AG04450 (cell line): ENCODE measurements around the gene ECE2. TPM values are rescaled to one million over a fixed set of nuclear protein-coding genes. Genes with fewer than 3 reads are reported as not detected.
A peak's percentile ranks its signal among the peaks of the same experiment; 100 is the strongest.

ENCODE experiments used
- CTCF ChIA-PET: fragments of 300-600, 350-600 bp; formaldehyde crosslinking; extraction: SDS; loops from one replicate; lab custom pipeline; 2022; ENCODE audit warnings: antibody characterized with exemption, inconsistent platforms; lab: Charles Lee
- POLR2A ChIA-PET: fragments of 350-600 bp; formaldehyde crosslinking; extraction: SDS; loops from one replicate; lab custom pipeline; 2021; ENCODE audit warnings: antibody characterized with exemption, inconsistent platforms; lab: Yijun Ruan, JAX
- DNase-seq: peaks from one replicate; pipeline ENCODE4 v3.0.0-alpha.2; 2011; ENCODE audit warnings: low read depth, low spot score
- H3K27ac ChIP-seq: one replicate; pipeline ENCODE4 v1.5.1; 2012; ENCODE audit warnings: low read depth, low read length, control low read depth
- H3K27me3 ChIP-seq: one replicate; pipeline ENCODE4 v1.6.0; 2012; ENCODE audit warnings: low read length; ENCODE audit not compliant: control insufficient read depth, insufficient read depth
- H3K4me3 ChIP-seq: 2 replicates; pipeline ENCODE4 v1.5.1; 2011; ENCODE audit warnings: mild to moderate bottlenecking, low read depth, low read length, control low read depth
- H3K9me3 ChIP-seq: 2 replicates; pipeline ENCODE4 v1.5.1; 2012; ENCODE audit warnings: low read length; ENCODE audit not compliant: control insufficient read depth, insufficient read depth
- polyA plus RNA-seq: library from polyadenylated mRNA; depleted of rRNA; stranded (reverse); fragments of >200 nt; gene quantifications from 2 replicates; pipeline ENCODE4 v1.2.3, GENCODE V29; 2011
- TF ChIP-seq, protein P1 (sequence below): IDR thresholded peaks from 2 replicates; pipeline ENCODE4 v1.5.1; 2011; ENCODE audit warnings: low read depth, low read length, control low read depth, inconsistent platforms

Gene ECE2
- polyA plus RNA-seq, 1 experiment: not detected

GRCh38 chr3:184291738-184292445 lies 16.1 kb downstream of the ECE2 start:
- POLR2A ChIA-PET: no interaction called here
- H3K27me3 ChIP-seq: peaks cover 14% of the 10 kb centered on the region
- H3K9me3 ChIP-seq: no peaks in the 10 kb centered on the region
- no peak overlapping the region for H3K4me3 ChIP-seq
- CTCF ChIA-PET: interaction anchor here (0.6 to 1.0 kb wide), 3 partner anchors 28 to 407 kb away, joined by 3 to 12 read pairs (median 3); partner anchors contain the start of gene PARL
- DNase-seq: no peak
- H3K27ac ChIP-seq: no peak overlapping the region
- TF ChIP-seq, protein P1, sequence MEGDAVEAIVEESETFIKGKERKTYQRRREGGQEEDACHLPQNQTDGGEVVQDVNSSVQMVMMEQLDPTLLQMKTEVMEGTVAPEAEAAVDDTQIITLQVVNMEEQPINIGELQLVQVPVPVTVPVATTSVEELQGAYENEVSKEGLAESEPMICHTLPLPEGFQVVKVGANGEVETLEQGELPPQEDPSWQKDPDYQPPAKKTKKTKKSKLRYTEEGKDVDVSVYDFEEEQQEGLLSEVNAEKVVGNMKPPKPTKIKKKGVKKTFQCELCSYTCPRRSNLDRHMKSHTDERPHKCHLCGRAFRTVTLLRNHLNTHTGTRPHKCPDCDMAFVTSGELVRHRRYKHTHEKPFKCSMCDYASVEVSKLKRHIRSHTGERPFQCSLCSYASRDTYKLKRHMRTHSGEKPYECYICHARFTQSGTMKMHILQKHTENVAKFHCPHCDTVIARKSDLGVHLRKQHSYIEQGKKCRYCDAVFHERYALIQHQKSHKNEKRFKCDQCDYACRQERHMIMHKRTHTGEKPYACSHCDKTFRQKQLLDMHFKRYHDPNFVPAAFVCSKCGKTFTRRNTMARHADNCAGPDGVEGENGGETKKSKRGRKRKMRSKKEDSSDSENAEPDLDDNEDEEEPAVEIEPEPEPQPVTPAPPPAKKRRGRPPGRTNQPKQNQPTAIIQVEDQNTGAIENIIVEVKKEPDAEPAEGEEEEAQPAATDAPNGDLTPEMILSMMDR: no peak

GRCh38 chr3:184295771-184296170 lies 19.9 kb downstream of the ECE2 start:
- POLR2A ChIA-PET: no interaction called here
- DNase-seq: no peak
- CTCF ChIA-PET: interaction anchor here (1.0 to 2.1 kb wide), 2 partner anchors 46 to 400 kb away, joined by 3 to 6 read pairs; no protein-coding TSS in a partner anchor
- TF ChIP-seq, protein P1: no peak
- peaks cover 14% of the 10 kb centered on the region for H3K27me3 ChIP-seq
- no peak overlapping the region for H3K27ac ChIP-seq
- no peaks in the 10 kb centered on the region; the same call in 1 of the 2 replicates for H3K9me3 ChIP-seq
- H3K4me3 ChIP-seq: no peak overlapping the region

DNA sequence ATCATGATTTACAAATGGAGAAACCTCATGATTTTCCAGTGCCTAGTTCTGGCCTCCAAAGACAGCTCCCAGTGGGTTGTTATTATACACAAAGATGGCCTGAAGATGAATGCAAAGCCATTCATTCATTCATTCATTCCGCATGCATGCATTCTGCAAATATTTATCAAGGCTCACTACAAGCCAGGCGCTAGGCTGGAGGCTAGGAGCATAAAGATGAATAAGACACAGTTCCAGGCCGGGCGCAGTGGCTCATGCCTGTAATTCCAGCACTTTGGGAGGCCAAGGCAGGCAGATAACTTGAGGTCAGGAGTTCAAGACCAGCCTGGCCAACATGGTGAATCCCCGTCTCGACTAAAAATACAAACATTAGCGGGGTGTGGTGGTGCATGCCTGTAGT lies 20.8 kb downstream of the ECE2 start:
- Histone ChIP-seq H3K9me3 (no peaks in the 10 kb centered on the region; the same call in 1 of the 2 replicates), H3K27me3 (peaks cover 14% of the 10 kb centered on the region), H3K27ac (no peak overlapping the region), H3K4me3 (no peak overlapping the region)
- DNase-seq: no peak
- TF ChIP-seq, protein P1: no peak
- CTCF ChIA-PET: interaction anchor here (1.0 kb wide), 1 partner anchor 47 kb away, joined by 3 read pairs; no protein-coding TSS in a partner anchor
- POLR2A ChIA-PET: no interaction called here

GRCh38 chr3:184298759-184299487 lies 23.1 kb downstream of the ECE2 start, which contains the start of gene PSMD2:
TSS of gene PSMD2 (plus strand) at chr3:184299241. CDS start at chr3:184299267, 26 bp downstream.
- peaks cover 6% of the 10 kb centered on the region for H3K27me3 ChIP-seq
- TF ChIP-seq, protein P1: no peak
- H3K4me3 ChIP-seq: peak within 1 kb of the TSS; percentile 98
- ChIA-PET POLR2A (interaction anchor here (1.8 kb wide), 1 partner anchor 17 kb away, joined by 7 read pairs; no protein-coding TSS in a partner anchor), CTCF (interaction anchor here (0.8 to 1.6 kb wide), 2 partner anchors 9 to 403 kb away, joined by 3 to 4 read pairs; no protein-coding TSS in a partner anchor)
- peak within 1 kb of the TSS; percentile 86 for H3K27ac ChIP-seq
- peak; percentile 89 for DNase-seq
- H3K9me3 ChIP-seq: no peaks in the 10 kb centered on the region; the same call in 1 of the 2 replicates
